Thyroid gland (tissue), 4 donors: ENCODE data around the gene MANBA. TPM values are rescaled to one million over a fixed set of nuclear protein-coding genes. Genes with fewer than 3 reads are reported as not detected.

Experiments used
- DNase-seq, 2 donors: peaks; one replicate each; pipeline ENCODE4 v3.0.0-alpha.2; 2019
- H3K27ac ChIP-seq, 3 donors: fragments of 200-600 bp; sonication (generic); 1 replicate in 2 of 3; 2 replicates in 1 of 3; pipeline ENCODE4 v1.5.1; 2016 to 2019; ENCODE audit warnings: mild to moderate bottlenecking in 1 of 3, moderate library complexity in 1 of 3
- H3K27me3 ChIP-seq: fragments of 200-600 bp; sonication (generic); one replicate; pipeline ENCODE4 v1.5.1; 2019
- H3K36me3 ChIP-seq, 2 donors: fragments of 200-600 bp; sonication (generic); one replicate each; pipeline ENCODE4 v1.5.1; 2016 to 2019
- H3K4me1 ChIP-seq, 2 donors: fragments of 200-600 bp; sonication (generic); one replicate each; pipeline ENCODE4 v1.5.1; 2017 to 2019
- H3K4me3 ChIP-seq, 3 donors: fragments of 200-600 bp; sonication (generic); replicated peaks in 1 of 3; 1 replicate in 2 of 3; 2 replicates in 1 of 3; pipeline ENCODE4 v1.5.1; 2016; ENCODE audit warnings: mild to moderate bottlenecking in 1 of 3
- H3K9me3 ChIP-seq: fragments of 200-600 bp; sonication (generic); one replicate; pipeline ENCODE4 v1.5.1; 2017
- POLR2A ChIP-seq, 2 donors: fragments of 450-650 bp; IDR thresholded peaks; one replicate each; pipeline ENCODE4 v1.6.1; 2017; ENCODE audit warnings: antibody characterized with exemption in 2 of 2, mild to moderate bottlenecking in 2 of 2, moderate library complexity in 1 of 2
- WGBS, 2 donors: methylation state at CpG; one replicate each; pipeline ENCODE4 v1.1.5; 2017; 5-methylcytosine and 5-hydroxymethylcytosine counted together
- intact Hi-C: fragments of 100-400 bp; cut with DNase I; formaldehyde crosslinking; loops from one replicate; pipeline ENCODE4 v1.15.1; 2023
- total RNA-seq, 4 donors: library from RNA; depleted of rRNA; stranded (reverse); fragments of >200 nt; gene quantifications; one replicate each; pipeline ENCODE4 v1.2.3, GENCODE V29; 2016
- TF ChIP-seq, protein P1 (sequence below), 6 experiments: fragments of 200-600 bp in 3 of 6; fragments of 450-650 bp in 3 of 6; sonication (generic) in 3 of 6; IDR thresholded peaks; one replicate each; pipeline ENCODE4 v1.5.1; 2016 to 2019; ENCODE audit warnings: antibody characterized with exemption in 6 of 6, mild to moderate bottlenecking in 2 of 6, inconsistent platforms in 1 of 6, moderate library complexity in 1 of 6

Gene MANBA
- total RNA-seq, 4 donors from 2014 or later, result 41.3 to 53.4 (median 45.5) TPM

DNA sequence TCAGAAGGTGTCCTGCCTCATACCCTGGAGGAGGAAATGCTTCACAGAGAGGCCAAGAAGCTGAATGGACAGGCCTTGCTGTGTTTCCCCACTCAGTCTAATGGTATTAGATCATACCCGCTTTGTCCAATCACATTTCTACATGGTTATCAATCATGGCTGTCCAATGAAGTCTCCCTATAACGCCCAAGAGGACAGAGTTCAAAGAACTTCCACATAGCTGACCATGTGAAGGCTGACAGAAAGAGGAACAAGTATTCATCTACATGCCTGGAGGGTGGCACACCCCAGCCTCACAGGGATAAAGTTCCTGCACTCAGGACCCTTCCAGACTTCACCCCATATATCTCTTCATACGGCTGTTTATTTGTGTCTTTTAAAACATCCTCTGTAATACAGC lies 123.4 kb downstream of the MANBA start:
- no peak for TF ChIP-seq POLR2A (IDR thresholded peaks at IDR 0.05)
- TF ChIP-seq, protein P1, sequence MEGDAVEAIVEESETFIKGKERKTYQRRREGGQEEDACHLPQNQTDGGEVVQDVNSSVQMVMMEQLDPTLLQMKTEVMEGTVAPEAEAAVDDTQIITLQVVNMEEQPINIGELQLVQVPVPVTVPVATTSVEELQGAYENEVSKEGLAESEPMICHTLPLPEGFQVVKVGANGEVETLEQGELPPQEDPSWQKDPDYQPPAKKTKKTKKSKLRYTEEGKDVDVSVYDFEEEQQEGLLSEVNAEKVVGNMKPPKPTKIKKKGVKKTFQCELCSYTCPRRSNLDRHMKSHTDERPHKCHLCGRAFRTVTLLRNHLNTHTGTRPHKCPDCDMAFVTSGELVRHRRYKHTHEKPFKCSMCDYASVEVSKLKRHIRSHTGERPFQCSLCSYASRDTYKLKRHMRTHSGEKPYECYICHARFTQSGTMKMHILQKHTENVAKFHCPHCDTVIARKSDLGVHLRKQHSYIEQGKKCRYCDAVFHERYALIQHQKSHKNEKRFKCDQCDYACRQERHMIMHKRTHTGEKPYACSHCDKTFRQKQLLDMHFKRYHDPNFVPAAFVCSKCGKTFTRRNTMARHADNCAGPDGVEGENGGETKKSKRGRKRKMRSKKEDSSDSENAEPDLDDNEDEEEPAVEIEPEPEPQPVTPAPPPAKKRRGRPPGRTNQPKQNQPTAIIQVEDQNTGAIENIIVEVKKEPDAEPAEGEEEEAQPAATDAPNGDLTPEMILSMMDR (IDR thresholded peaks at IDR 0.05), result no peak
- 74 to 80% methylated on average over 3 of the region's 3 CpGs for WGBS, 2 donors
- intact Hi-C loops, result no loop called here
- peaks cover 6 to 8% of the 10 kb centered on the region in 2 donors for H3K36me3 ChIP-seq
- no peak for DNase-seq
- H3K9me3 ChIP-seq, result no peaks in the 10 kb centered on the region
- no peak overlapping the region for H3K27ac ChIP-seq
- no peaks in the 10 kb centered on the region for H3K4me1 ChIP-seq
- H3K4me3 ChIP-seq, result no peak overlapping the region
- no peaks in the 10 kb centered on the region for H3K27me3 ChIP-seq

DNA sequence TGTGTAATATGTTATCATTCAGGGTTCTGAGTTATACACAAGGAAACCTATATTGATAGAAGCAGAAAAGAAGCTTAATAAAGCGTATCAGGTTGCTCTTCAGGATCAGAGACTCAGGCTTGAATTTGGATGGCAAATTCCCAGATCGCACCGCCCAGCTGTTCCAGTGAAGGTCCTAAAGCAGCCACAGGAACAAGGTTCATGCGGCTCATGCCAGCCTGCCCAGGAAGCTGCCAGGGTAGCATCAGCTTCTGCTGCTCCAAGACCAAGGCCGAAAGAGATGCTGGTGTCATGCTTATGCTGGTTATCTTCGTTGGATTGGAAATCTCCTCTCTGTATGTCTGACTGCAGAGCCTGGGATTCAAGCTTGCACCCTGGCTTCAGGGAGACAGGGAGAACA lies 127.7 kb downstream of the MANBA start:
- intact Hi-C loops, result no loop called here
- no peak for DNase-seq
- WGBS, 2 donors, result 78 to 81% methylated on average over 6 of the region's 6 CpGs

DNA sequence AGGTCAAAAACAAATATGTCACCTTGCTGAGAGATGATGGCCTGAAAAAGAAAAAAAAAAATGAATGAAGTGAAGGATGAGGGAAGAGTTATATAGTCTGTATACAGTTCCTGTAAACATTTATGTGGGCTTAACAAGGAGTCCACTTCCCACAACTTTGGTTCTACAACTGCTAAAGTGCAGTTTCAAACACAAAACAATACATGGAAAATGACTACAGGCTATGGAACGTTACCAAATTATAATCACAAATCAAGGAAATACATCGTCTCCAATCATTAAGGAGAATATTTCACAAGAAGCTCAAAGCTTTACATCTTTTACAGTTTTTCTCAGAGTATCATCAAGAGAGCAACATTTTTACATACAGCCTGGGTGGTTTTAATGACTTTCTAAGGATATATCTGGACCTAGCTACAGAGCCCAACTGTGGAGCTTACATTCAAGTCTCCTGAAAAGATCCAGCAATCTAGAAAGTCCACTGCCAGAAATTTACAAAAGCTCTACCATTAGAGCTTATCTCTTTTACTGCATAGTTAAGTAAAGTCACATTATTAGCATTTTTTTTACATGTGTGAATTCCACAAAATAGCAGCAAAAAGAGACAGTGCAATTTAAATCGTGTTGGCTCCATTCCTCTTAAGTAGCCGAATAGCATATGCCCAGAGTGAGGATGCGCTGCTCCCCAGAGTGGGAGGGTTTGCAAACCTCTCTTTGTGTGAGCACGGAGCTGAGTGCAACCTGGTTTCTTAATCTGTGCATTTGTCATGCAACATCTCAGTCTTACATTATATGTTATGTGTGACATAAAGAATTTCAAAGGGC lies 128.3 kb downstream of the MANBA start:
- DNase-seq, result no peak
- Histone ChIP-seq H3K4me3 (no peak overlapping the region), H3K36me3 (peaks cover 8 to 11% of the 10 kb centered on the region in 2 donors), H3K27me3 (no peaks in the 10 kb centered on the region), H3K9me3 (no peaks in the 10 kb centered on the region), H3K27ac (no peak overlapping the region), H3K4me1 (no peaks in the 10 kb centered on the region)
- intact Hi-C loops, result no loop called here
- 54 to 59% methylated on average over 6 of the region's 6 CpGs for WGBS, 2 donors
- TF ChIP-seq, protein P1 (IDR thresholded peaks at IDR 0.05), result no peak
- TF ChIP-seq POLR2A (IDR thresholded peaks at IDR 0.05), result no peak

More for the DNA sequence above, 127.7 kb downstream of the MANBA start:
- Histone ChIP-seq H3K4me3 (no peak overlapping the region), H3K4me1 (no peaks in the 10 kb centered on the region), H3K27me3 (no peaks in the 10 kb centered on the region), H3K27ac (no peak overlapping the region), H3K9me3 (no peaks in the 10 kb centered on the region), H3K36me3 (peaks cover 8 to 11% of the 10 kb centered on the region in 2 donors)
- TF ChIP-seq, protein P1 (IDR thresholded peaks at IDR 0.05), result no peak
- TF ChIP-seq POLR2A (IDR thresholded peaks at IDR 0.05), result no peak

DNA sequence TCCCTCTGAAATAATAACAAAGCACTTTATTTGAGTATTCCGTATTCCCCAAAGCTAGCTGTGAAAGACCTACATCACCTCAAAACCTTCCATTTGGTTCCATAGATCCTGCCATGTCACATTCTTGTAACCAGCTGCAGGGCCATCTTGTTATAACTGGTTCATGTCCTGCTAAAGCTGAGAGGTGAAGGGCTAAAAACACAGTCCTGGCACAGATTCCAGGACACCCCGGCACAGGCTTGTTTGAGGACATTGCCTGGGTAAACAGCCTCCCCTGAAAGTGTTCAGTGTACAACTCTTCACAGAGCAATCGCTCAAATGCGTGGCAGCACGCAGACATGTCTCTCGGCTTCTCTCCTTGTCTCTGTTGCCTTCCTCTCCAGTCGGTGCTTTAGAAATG lies 129.2 kb downstream of the MANBA start:
- H3K36me3 ChIP-seq, result peaks cover 8 to 11% of the 10 kb centered on the region in 2 donors
- 70 to 71% methylated on average over 7 of the region's 7 CpGs for WGBS, 2 donors
- H3K9me3 ChIP-seq, result no peaks in the 10 kb centered on the region
- intact Hi-C loops, result no loop called here
- H3K4me3 ChIP-seq, result no peak overlapping the region
- DNase-seq, result no peak
- H3K27me3 ChIP-seq, result no peaks in the 10 kb centered on the region
- TF ChIP-seq, protein P1 (IDR thresholded peaks at IDR 0.05), result no peak
- no peak for TF ChIP-seq POLR2A (IDR thresholded peaks at IDR 0.05)
- no peaks in the 10 kb centered on the region for H3K4me1 ChIP-seq
- H3K27ac ChIP-seq, result no peak overlapping the region

DNA sequence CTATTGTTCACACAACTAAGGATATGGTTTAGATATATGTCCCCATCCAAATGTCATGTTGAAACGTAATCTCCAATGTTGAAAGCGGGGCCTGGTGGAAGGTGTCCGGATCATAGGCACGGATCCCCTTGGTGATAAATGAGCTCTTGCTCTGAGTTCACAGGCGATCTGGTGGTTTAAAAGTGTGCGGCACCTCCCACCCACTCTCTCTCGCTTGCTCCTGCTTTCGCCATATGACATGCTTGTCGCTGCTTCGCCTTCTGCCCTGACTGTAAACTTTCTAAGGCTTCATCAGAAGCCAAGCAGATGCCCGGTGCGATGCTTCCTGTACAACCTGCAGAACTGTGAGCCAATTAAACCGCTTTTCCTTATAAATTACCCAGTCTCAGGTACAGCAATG lies 131.1 kb downstream of the MANBA start:
- intact Hi-C loops, result no loop called here
- TF ChIP-seq, protein P1 (IDR thresholded peaks at IDR 0.05), result no peak
- TF ChIP-seq POLR2A (IDR thresholded peaks at IDR 0.05), result no peak
- H3K27ac ChIP-seq, result no peak overlapping the region
- H3K36me3 ChIP-seq, result peaks cover 4 to 11% of the 10 kb centered on the region in 2 donors
- 92% methylated on average over 13 of the region's 13 CpGs for WGBS, 2 donors
- no peak overlapping the region for H3K4me3 ChIP-seq
- no peak for DNase-seq
- no peaks in the 10 kb centered on the region for H3K27me3 ChIP-seq
- no peaks in the 10 kb centered on the region for H3K4me1 ChIP-seq
- H3K9me3 ChIP-seq, result no peaks in the 10 kb centered on the region
